T follicular helper cell (primary cell): Measurements from ENCODE around the gene VAMP5.

Experiments
- DNase-seq: peaks from one replicate; pipeline ENCODE4 v3.0.0-alpha.2; 2020; ENCODE audit warnings: low read depth

VAMP5 gene

GRCh38 chr2:85635636-85636035 is 51.4 kb downstream of the VAMP5 start:
- no peak for DNase-seq

GRCh38 chr2:85642725-85643124 is 58.5 kb downstream of the VAMP5 start:
- DNase-seq = no peak
